ENCODE data around the gene WNT8B.

WNT8B gene

DNA sequence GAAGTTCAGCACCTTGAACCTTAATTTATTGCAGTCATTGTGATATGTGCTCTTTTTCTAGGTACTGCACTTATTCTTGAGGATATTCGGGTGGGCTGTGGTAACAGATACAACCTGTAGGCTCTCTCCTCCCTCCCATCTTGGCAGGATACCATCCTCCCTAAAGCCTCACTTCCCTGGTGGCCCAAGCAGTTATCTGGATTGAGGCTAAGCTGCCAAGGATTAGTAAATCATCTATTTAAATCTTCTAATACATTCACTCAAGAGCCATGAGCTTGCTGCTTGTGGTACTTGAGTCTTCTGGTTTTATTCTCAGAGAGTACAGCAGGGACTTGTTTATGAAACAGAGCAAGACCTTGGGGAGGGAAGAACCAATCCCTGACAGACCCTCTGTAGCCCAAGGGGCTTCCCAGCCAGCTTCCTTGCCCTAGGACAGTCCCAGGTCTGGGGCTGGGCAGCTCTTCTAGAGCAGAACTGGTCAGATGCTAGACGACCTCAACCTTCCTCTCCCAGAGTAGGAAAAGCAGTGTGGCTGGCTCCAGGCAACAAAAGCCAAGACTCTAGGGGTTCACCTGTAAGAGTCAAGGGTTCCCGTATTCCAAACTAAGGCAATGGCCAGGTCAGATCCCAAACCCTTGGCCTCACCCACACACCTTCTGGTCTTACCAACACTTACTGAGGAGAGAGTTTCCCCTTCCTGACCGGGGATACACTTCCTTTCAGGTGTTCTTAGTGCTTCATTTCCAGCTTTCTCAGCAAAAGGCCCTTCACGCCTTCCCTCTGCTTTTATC lies 21.3 kb downstream of the WNT8B start:
- no peak for DNase-seq

DNA sequence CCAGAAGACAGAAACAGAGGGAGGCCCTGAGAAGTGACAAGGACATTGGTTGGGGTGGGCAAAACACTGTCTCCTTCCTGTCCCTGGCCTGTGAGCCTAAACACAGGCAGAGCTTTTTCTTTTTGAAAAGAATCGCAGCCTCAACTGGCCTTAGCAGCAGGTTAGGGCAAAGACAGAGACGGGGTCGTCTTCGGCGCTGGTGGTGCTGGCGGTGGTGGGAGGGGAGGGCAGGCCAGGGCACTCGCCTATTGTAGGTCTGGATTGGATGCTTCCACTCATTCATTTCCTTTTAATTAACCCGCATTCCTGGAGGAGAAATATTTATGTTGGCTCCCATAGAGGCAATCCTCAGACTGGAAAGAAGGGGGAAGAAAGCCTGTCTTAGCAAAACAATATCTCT lies 22.6 kb downstream of the WNT8B start:
- no peak for DNase-seq

DNA sequence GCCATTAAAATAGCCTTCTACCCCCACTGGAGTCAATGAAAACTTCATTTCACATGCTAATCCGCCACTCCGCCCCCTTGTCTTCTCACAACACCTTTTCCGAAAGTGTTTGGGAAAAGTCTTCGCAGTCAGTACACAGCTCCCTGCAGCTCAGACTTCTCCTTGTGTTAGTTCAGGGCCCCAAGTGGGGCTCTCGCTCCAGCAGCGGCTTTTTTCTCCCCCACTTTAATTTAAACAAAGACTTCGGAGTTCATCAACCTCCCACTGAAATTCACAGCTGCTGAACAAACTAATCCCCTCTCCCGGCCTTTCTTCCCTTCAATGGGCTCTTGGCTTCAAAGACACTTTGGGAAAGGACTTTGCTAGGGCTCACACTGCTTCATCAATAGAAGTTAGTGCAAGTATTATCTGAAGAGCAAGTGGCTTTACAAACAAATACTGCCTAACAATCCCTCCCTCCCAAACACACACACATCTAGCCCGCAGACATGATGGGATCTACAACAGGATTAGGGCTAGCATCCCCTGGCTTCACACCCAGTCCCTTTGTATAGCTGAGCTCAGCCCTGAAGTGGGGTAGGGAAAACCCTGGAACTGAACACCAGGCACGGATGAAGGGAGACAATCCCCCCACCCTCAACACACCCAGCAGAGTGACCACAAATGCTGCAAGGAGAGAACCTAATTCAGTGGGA lies 23.1 kb downstream of the WNT8B start:
- no peak for DNase-seq

DNA sequence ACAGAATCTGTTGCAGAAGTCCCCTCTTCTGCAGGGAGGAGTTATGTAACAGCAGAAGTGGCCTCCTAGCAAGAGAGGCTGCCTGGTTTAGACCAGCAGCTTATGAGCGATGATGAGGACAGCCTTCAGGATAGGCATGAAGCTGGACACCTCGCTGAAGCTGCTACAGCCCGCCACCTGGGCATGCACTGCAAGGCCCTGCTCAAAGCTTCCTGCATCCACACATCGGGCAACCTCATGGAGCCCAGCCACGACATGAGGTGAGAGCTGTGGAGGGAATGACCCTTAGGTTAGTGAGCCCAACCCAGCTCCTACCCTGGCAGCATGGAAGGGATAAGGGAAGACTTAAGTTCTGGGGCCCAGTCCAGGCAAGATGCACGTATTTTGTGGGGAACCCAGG lies 24.7 kb downstream of the WNT8B start:
- no peak for DNase-seq

DNA sequence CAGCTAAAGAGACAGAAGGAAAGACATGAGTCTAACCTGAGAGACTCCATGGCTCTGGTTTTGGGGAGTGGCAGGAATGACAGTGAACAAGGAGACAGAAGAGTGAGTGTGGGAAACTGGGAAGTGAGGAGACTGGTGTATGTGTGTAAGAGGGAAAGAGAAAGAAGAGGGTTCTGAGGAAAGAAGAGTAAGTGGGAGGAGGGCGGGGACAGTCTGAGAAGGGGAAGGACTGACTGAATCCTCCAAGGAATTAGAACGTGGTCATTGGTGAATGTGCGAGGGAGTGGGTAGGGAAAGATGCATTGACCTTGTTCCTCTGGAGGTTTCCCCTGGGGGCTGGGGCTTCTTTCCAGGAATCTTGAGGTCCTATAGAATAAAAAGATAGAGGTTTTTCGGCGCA lies 26.6 kb downstream of the WNT8B start:
- no peak for DNase-seq

DNA sequence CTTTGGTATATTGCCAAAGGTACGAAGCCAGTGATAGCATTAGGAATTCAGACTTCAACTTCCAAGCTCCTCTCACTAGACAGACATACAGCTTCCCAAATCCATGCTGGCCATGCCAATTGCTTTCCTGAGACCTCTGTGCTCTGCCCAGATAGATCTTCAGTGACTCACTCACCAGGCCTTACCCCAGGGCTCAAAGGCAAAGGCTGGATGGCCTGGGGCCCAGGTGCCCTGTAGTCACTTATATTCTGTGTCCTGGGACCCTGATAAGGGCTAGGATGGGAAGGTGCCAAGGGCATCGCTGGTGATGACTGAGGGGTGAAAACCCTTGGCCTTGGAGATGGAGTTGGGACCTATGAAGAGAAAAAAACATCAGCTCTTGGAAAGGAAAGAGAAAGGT lies 27.7 kb downstream of the WNT8B start:
- no peak for DNase-seq

DNA sequence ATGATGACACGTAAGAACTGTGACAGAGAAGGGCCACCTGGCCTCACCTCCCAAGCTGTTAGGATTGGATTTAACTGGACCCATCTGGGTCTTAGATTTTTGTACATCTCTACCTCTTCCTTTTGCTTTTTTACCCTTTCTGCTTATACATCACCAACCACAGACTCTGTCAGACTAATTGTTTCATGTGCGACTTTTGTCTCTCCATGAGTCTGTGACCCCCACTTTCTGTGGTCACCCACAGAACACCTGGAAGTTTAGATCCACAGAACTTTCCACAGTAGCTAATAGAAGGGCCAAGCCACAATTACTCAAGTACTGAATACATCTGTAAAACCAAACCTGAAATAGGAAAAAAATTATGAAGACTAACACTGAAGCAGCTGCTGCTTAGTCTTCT lies 33.8 kb downstream of the WNT8B start:
- no peak for DNase-seq

DNA sequence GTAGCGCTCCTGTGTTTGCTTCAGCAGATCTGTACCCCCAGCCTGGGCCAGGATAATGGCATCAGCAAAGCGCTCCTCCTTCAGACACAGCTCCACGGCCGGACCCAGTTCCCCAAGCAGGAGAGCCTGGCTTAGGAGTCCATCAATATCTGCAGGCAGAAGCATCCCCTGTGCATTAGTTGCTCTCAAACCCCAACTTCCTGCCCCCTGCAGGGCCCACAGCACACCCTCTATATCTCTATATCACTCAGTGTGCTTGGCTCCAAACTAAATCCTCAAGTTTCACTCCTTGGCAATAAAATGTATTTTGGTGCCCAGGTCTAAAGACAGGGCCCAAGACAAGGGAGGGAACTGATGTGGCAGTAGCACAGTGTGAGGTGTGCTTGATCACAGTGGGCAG lies 35.2 kb downstream of the WNT8B start:
- no peak for DNase-seq

DNA sequence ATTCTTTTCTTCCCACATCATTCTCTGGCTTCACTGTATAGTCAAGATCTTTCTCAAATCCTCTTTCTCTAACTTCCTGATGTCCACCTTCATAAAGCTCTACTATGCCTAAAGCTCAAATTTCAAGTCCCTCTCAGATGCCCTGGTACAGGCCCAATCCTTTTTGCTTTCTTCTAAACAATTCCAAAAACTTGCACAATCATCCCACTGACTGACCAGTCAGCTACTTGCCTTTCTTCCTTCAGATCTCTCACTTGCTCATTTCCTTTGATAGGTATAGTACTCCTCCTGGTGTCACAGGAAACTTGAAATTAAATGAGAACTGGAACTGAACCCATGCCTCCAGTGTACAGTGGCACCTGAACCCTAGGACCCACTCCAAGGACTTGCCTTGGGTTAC lies 38.6 kb downstream of the WNT8B start:
- DNase-seq, result no peak

DNA sequence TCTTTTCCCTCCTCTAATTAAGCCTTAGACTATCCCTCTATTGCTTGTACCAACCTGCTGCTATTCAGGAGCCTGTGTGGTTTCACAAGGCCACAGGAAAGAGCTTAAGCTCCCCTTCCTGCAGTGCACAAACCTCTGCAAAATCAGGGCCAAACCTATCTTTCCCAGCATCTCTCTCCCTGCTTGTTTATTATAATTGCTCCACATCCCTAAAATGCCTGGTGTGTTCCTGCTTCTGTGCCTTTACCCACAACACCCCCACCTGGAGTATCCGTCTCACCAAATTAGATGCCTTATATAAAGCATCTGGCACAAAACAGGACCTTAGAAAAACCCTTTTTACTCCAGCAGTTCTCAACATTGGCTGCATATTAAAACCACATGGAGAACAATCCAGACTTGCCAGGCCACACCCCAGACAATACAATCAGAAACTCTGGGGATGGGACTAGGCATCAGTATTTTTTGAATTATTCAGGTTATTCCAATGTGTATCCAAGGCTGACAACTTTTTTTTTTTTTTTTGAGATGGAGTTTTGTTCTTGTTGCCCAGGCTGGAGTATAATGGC lies 40.2 kb downstream of the WNT8B start:
- no peak for DNase-seq

DNA sequence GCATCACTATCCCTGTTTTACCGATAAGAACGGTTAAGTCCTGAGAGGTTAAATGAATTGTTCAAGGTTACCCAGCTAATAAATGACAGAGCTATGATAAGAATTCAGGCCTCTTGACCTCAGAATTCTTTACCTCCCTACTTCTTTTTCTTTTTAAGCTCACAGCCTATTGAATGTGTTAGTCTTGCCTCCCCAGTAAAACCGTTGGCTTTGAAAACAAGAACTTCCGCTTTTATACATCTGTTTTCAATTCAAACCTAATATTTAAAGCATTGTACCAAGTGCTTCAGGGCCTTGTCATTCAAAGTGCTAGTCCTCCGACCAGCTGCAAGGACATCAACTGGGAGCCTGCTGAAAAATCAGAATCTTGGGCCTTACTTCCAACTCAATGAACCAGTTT lies 41.3 kb downstream of the WNT8B start:
- DNase-seq, result no peak

DNA sequence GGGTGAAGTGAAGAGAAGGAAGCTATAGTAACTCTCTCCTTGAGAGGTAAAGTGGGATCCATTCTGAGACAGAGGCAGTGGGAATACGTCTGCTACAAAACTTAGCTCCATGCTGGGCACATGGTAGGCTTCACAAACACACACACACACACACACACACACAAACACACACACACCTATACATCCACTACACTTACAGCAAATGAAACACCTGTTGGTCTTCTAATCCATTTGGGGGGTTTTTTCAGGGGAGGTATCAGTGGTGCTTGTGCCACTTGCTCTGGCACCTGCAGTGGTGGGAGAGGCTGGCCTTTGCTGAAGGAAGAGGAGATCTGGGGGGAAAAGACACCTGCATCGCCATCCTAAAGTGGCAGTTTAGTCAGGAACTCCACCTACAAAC lies 42.4 kb downstream of the WNT8B start:
- no peak for DNase-seq

DNA sequence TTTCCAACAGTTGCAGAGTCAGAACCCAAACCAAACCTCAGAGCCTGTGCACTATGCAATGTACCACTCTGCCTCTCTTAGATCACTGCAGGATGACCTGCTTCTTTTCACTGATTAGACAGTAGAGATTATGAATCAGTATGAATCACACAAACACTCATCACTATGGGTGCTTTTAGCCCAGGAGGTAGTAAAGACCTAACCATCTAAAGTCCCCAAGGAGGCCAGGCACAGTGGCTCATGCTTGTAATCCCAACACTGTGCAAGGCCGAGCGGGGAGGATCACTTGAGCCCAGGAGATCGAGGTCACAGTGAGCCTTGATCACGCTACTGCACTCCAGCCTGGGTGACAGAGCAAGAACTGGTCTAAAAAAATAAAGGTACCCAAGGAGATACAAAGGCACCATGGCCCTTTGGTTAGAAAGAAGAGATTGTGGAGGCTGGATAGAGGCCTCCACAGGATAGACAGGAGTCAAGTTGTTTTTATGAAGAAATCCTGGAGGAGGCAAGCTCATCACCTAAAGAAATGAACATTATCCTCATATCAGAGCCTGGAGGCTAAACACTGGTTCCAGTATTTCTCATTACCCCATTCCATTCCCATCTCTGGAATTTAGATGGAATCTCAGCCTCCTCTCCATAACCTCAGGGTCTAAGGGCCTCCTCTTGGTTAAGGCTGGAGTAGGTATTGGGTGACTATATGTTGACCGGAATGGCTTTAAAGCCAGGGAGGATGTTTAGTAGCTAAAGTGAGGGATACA lies 44.0 kb downstream of the WNT8B start:
- no peak for DNase-seq

DNA sequence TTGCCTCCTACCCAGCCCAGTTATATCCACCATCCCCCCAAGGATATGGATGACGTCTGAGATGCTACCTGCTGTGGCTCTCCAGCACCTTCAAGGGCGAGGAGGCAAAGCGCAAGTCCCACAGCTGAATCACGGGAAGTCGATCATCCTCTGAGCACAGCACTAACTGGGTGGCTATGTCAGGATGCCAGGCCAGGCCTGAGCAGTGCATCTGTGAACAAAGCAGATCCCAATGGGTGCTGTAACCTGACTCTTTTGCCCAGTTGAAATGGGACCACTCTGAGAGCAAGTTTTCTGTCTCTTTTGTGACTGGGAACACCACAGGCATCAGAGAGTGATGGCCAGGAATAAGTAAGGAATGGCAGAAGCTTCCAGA lies 44.5 kb downstream of the WNT8B start:
- DNase-seq, result no peak

DNA sequence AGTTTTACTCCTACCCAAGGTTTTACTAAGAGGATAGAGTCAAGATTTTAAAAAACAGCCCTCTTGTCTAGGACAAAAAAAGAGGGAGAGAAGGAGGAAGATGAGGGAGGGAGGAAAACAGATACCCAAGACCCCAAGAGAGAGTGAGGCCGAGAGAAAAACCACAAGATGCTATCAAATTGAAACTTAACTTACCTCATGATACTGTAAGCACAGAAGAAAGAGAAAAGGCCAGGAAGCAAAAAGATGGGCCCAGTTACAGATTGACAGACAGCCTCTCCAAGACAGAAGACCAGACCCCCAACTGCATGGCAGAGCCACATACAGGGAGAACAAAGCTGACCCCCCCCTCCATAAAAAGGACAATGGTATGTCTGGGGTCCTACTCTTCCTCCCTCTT lies 45.5 kb downstream of the WNT8B start:
- no peak for DNase-seq

DNA sequence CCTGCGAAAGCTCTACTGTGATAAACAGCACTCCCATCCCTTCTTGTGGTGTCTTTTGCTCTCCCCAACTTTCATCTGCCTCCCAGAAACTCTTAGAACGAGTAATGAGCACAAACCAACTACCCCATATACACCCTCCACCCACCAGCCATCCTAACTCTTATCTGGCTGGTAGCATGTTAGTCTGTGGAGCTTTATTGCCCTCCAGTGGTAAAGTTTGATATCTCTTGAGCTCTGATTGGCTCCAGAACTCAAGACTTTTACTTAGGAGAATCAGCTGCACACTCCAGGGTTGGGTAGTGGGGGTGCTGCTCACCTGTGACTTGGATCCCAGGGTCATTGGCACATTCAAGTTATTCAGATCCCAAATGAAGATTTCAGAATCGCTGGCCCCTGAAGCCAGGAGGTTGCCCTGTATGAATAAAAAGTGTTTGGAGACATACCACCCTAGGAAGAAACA lies 45.9 kb downstream of the WNT8B start:
- no peak for DNase-seq

DNA sequence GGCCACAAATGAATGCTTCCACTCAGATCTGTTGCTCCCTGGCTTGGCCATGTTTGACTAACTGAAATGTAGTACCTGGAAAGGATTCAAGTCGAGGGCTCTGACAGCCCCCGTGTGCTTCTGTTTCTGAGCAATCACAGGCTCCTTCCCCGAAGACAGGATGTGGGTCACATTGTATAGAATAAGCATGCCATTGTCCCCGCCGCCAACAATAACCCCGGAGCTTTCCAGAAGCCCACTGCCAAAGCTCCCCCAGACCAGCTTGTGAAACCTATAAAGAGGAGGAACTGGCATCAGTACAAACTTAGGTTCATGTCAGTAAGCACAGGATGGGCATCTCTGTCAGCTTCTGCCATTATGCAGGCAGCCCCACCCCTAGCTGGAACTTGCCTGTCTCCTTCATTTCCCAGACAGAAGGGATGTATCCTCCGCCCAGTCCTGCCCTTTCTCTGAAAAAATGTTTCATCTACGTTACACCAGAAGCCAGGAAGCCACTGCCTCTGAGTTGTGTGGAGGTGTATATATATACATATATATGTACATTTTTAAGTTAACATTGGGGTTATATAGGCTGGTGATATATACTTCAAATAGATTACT lies 46.5 kb downstream of the WNT8B start:
- DNase-seq, result no peak

DNA sequence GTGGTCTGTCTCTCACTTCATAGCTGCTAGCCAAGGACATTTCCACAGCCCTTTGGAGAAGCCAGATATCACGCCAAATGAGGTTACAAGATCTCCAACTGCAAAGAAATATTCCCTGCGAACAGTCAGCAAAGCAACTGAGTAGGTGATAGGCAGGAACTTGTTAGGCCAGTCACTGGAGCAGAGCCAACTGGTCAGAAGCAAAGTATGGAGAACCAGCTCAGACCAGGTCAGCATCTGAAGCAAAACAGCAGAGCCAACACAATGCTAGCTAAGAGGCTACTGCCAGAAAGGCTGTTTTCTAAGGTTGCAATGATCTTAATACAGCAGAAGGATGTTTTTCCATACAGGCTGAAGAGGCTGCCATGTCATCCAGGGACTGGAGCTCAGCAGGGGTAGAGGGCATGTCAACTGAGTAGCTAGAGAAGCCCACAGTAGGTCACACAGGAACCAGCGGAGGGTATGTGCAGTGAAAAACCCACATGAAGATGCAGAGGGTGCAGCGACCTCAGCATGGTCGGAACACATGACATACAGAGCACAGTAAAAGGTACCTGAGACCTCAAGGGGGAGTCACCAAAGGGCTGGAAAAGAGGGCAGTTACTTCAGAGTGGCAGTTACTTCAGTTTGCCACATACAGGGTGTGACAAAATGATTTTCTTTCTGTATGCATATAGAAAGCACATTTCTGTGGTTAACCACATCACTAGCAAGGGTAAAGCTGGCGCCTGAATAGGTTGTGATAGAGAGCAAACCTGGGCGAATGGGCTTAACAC lies 47.9 kb downstream of the WNT8B start:
- peak; percentile 17 for DNase-seq

DNA sequence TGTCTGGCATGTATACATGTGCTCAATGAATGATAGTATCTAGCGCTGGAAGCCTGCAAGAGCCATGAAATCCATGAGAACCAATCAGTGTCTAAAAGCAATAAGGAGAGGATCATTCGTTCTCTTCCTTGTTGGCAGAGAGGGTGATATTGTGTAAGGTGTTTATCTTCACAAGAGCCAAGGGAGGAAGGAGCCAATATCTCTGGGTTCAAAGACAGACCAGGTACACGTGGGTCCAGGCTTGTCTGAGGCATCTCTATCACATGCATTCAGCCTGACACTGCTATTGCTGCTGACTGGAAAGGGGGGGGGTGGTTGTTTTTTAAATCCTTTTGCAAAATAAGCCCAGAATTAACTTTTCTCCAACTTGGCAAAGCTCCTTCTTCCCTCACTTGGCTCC lies 52.8 kb downstream of the WNT8B start:
- no peak for DNase-seq

DNA sequence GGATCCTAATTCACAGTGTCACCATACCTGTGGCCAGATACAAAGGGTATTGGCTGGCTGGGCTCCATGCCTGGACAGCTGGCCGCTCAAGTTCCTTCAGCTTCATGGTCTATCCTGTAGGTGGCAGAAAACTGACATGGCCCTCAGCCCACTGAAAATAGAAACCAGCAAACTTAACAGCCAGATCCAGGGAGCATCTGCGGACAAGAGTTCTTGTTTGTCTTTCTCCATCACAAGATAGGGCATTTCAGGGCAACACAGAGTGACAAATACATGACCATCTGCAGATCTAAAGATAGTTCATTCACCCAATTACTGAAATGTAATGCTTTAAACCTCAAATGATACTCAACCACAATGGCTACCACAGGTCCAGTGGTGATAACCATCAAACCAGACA lies 54.0 kb downstream of the WNT8B start:
- DNase-seq, result no peak

DNA sequence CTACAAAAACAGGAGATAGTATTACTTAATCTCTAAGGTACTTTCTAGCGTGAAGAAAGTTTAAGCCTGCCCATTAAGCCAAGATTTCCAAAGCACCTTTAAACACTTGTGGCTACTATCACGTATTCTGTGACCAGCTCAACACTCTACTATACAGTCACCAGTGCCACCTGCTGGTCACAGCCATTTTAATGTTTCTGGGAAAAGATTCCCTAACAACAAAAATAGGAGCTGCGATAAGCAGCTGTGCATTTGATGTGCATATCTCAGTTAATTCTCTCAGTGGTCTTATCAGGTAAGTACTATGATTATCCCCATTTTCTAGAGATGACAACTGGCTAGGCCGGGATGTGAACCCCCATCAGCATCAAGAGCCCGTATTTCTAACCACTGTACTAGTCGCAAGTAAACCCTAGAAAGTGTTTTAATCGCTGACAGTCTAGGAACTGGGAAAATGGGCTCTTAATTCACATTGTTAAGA lies 56.0 kb downstream of the WNT8B start:
- DNase-seq, result no peak

Data from GDM1 (cell line).